ENCODE data around the gene CDH24.

- no peak for TF ChIP-seq SPI1 (IDR thresholded peaks at IDR 0.05; ENCODE audit: borderline replicate concordance, low read depth, low read length)
- TF ChIP-seq CHD7 (IDR thresholded peaks at IDR 0.05; ENCODE audit: low read depth, low read length), result no peak
- TF ChIP-seq, protein P1, sequence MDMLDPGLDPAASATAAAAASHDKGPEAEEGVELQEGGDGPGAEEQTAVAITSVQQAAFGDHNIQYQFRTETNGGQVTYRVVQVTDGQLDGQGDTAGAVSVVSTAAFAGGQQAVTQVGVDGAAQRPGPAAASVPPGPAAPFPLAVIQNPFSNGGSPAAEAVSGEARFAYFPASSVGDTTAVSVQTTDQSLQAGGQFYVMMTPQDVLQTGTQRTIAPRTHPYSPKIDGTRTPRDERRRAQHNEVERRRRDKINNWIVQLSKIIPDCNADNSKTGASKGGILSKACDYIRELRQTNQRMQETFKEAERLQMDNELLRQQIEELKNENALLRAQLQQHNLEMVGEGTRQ (CRISPR knock-in tag; IDR thresholded peaks at IDR 0.05), result no peak
- TF ChIP-seq POLR2A (conservative IDR thresholded peaks at IDR 0.05), result peak; percentile 67
- TF ChIP-seq FOXK2 (conservative IDR thresholded peaks at IDR 0.05 in 1 of 2, IDR thresholded peaks at IDR 0.05 in 1 of 2; ENCODE audit: low read depth in 2 of 2), result no peak
- peak; percentile 61; the same call in 1 of the 2 replicates for TF ChIP-seq SMARCA5 (IDR thresholded peaks at IDR 0.05)
- TF ChIP-seq UBTF (IDR thresholded peaks at IDR 0.05; ENCODE audit: borderline replicate concordance in 1 of 2, low read depth in 2 of 2, low read length in 2 of 2), result peak; percentile 90 to 95; a peak in 3 of 4 replicates
- TF ChIP-seq, protein P2, sequence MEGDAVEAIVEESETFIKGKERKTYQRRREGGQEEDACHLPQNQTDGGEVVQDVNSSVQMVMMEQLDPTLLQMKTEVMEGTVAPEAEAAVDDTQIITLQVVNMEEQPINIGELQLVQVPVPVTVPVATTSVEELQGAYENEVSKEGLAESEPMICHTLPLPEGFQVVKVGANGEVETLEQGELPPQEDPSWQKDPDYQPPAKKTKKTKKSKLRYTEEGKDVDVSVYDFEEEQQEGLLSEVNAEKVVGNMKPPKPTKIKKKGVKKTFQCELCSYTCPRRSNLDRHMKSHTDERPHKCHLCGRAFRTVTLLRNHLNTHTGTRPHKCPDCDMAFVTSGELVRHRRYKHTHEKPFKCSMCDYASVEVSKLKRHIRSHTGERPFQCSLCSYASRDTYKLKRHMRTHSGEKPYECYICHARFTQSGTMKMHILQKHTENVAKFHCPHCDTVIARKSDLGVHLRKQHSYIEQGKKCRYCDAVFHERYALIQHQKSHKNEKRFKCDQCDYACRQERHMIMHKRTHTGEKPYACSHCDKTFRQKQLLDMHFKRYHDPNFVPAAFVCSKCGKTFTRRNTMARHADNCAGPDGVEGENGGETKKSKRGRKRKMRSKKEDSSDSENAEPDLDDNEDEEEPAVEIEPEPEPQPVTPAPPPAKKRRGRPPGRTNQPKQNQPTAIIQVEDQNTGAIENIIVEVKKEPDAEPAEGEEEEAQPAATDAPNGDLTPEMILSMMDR (IDR thresholded peaks at IDR 0.05 in 2 of 3, conservative IDR thresholded peaks at IDR 0.05 in 1 of 3; ENCODE audit: insufficient read depth in 2 of 3, low read depth in 1 of 3, low read length in 3 of 3), result peak; percentile 92 to 96 (median 94)
- no peak for TF ChIP-seq ARNT (IDR thresholded peaks at IDR 0.05)
- TF ChIP-seq RAD21 (CRISPR knock-in tag; conservative IDR thresholded peaks at IDR 0.05 in 1 of 2, IDR thresholded peaks at IDR 0.05 in 1 of 2), result peak; percentile 85 to 89
Observed at GRCh38 chr14:23057757-23058653, 685 bp upstream of the CDH24 start.
